CD14-positive monocyte (primary cell): Measurements from ENCODE around the gene SLC6A15. TPM values are rescaled to one million over a fixed set of nuclear protein-coding genes. Genes with fewer than 3 reads are reported as not detected.

ENCODE experiments used
- DNase-seq, 3 donors: peaks; one replicate each; pipeline ENCODE4 v3.0.0-alpha.2; 2011 to 2022
- H2AFZ ChIP-seq: 2 replicates; pipeline ENCODE4 v1.6.0; 2012; ENCODE audit warnings: mild to moderate bottlenecking, low read depth, low read length, inconsistent platforms; ENCODE audit not compliant: insufficient read depth, poor library complexity, severe bottlenecking
- H3K27ac ChIP-seq, 2 donors: 1 replicate in 1 of 2; 2 replicates in 1 of 2; pipeline ENCODE4 v1.5.1; 2012 to 2013; ENCODE audit warnings: low read length in 2 of 2, control low read depth in 1 of 2, inconsistent platforms in 1 of 2, low read depth in 1 of 2, mild to moderate bottlenecking in 1 of 2
- H3K27me3 ChIP-seq, 2 donors: one replicate each; pipeline versions ENCODE4 v1.6.0 to v1.6.1; 2011 to 2013; ENCODE audit warnings: low read length in 2 of 2; ENCODE audit not compliant: control insufficient read depth in 2 of 2, insufficient read depth in 2 of 2
- H3K36me3 ChIP-seq, 2 donors: replicated peaks in 1 of 2; 1 replicate in 1 of 2; 2 replicates in 1 of 2; pipeline versions ENCODE4 v1.5.1 to v1.6.1; 2012 to 2013; ENCODE audit warnings: low read length in 2 of 2, control low read depth in 1 of 2, inconsistent platforms in 1 of 2, mild to moderate bottlenecking in 1 of 2; ENCODE audit not compliant: insufficient read depth in 2 of 2, control insufficient read depth in 1 of 2
- H3K4me1 ChIP-seq, 2 donors: 1 replicate in 1 of 2; 2 replicates in 1 of 2; pipeline versions ENCODE4 v1.5.1 to v1.6.1; 2012 to 2013; ENCODE audit warnings: low read length in 2 of 2, control low read depth in 1 of 2, inconsistent platforms in 1 of 2, mild to moderate bottlenecking in 1 of 2, moderate library complexity in 1 of 2; ENCODE audit not compliant: insufficient read depth in 2 of 2, control insufficient read depth in 1 of 2
- H3K4me2 ChIP-seq: replicated peaks from 2 replicates; pipeline ENCODE3; 2012; ENCODE audit warnings: low read length, moderate library complexity, mild to moderate bottlenecking; ENCODE audit not compliant: poor library complexity, severe bottlenecking; ENCODE audit errors: extremely low read depth
- H3K4me3 ChIP-seq, 3 experiments: fragments of 200-600 bp in 1 of 3; sonication (generic) in 1 of 3; replicated peaks in 1 of 3; 1 replicate in 2 of 3; 2 replicates in 1 of 3; pipeline ENCODE4 v1.5.1; 2011 to 2013; ENCODE audit warnings: low read length in 3 of 3, mild to moderate bottlenecking in 3 of 3, control low read depth in 2 of 3, low read depth in 2 of 3, inconsistent platforms in 1 of 3, moderate library complexity in 1 of 3
- H3K79me2 ChIP-seq: 2 replicates; pipeline ENCODE4 v1.6.0; 2012; ENCODE audit warnings: mild to moderate bottlenecking, control low read depth, inconsistent platforms, low read length, moderate library complexity; ENCODE audit not compliant: insufficient read depth
- H3K9ac ChIP-seq: 2 replicates; pipeline ENCODE4 v1.6.0; 2017; ENCODE audit warnings: low read length, mild to moderate bottlenecking; ENCODE audit not compliant: insufficient read depth, poor library complexity, severe bottlenecking
- H3K9me3 ChIP-seq, 2 donors: replicated peaks in 1 of 2; 1 replicate in 1 of 2; 2 replicates in 1 of 2; pipeline versions ENCODE4 v1.5.1 to v1.6.1; 2012 to 2013; ENCODE audit warnings: low read length in 2 of 2, control low read depth in 1 of 2; ENCODE audit not compliant: control insufficient read depth in 1 of 2, insufficient read depth in 1 of 2
- H4K20me1 ChIP-seq: 2 replicates; pipeline ENCODE4 v1.6.0; 2012; ENCODE audit warnings: mild to moderate bottlenecking, low read length, control low read depth, moderate library complexity; ENCODE audit not compliant: insufficient read depth
- H3K27ac Mint-ChIP-seq, 7 donors: one replicate each; pipeline ENCODE4 v1.8.0; 2020; ENCODE audit warnings: mild to moderate bottlenecking in 7 of 7, mixed read lengths in 7 of 7, moderate library complexity in 6 of 7, inconsistent platforms in 2 of 7
- H3K27me3 Mint-ChIP-seq, 3 donors: one replicate each; pipeline ENCODE4 v1.8.0; 2021 to 2022; ENCODE audit warnings: low read depth in 3 of 3, mild to moderate bottlenecking in 3 of 3, mixed read lengths in 3 of 3, moderate library complexity in 3 of 3, inconsistent platforms in 1 of 3
- H3K36me3 Mint-ChIP-seq, 2 donors: one replicate each; pipeline ENCODE4 v1.8.0; 2020; ENCODE audit warnings: mixed read lengths in 2 of 2, inconsistent platforms in 1 of 2, mild to moderate bottlenecking in 1 of 2
- H3K4me1 Mint-ChIP-seq: one replicate; pipeline ENCODE4 v1.8.0; 2020; ENCODE audit warnings: mild to moderate bottlenecking, mixed read lengths
- H3K4me3 Mint-ChIP-seq, 2 donors: one replicate each; pipeline ENCODE4 v1.8.0; 2020; ENCODE audit warnings: mild to moderate bottlenecking in 2 of 2, mixed read lengths in 2 of 2, moderate library complexity in 1 of 2
- H3K9me3 Mint-ChIP-seq, 7 donors: one replicate each; pipeline ENCODE4 v1.8.0; 2020 to 2022; ENCODE audit warnings: mixed read lengths in 7 of 7, mild to moderate bottlenecking in 6 of 7, moderate library complexity in 6 of 7, inconsistent platforms in 2 of 7
- CTCF ChIP-seq: fragments of 200-600 bp; IDR thresholded peaks from one replicate; pipeline ENCODE4 v1.8.0; 2022; ENCODE audit warnings: antibody characterized with exemption, mild to moderate bottlenecking
- WGBS: methylation state at CpG from one replicate; pipeline ENCODE4 v1.1.5; 2013; ENCODE audit warnings: missing lambda C conversion rate; ENCODE audit not compliant: insufficient coverage; 5-methylcytosine and 5-hydroxymethylcytosine counted together
- intact Hi-C, 2 donors: fragments of 100-400 bp; cut with micrococcal nuclease; formaldehyde crosslinking; loops; one replicate each; pipeline versions ENCODE4 v1.15.0 to v1.15.1; 2023
- polyA plus RNA-seq, 3 donors: library from polyadenylated mRNA; depleted of rRNA in 1 of 3; unstranded in 2 of 3; stranded (reverse) in 1 of 3; fragments of 300-500 nt in 2 of 3; fragments of >200 nt in 1 of 3; fragmentation: Illumina TruSeq in 2 of 3; gene quantifications; 1 replicate in 2 of 3; 2 replicates in 1 of 3; pipeline ENCODE4 v1.2.3, GENCODE V29; 2012 to 2021

SLC6A15 gene
- polyA plus RNA-seq, 3 donors, result not detected

GRCh38 chr12:84826925-84827324 is 85.7 kb downstream of the SLC6A15 start:
- Histone ChIP-seq H3K9me3 (no peaks in the 10 kb centered on the region), H3K4me1 (no peaks in the 10 kb centered on the region), H2AFZ (no peak overlapping the region), H3K79me2 (no peaks in the 10 kb centered on the region), H3K36me3 (no peaks in the 10 kb centered on the region), H3K9ac (no peak overlapping the region), H3K27me3 (no peaks in the 10 kb centered on the region), H3K4me2 (no peak overlapping the region), H3K27ac (no peak overlapping the region), H3K4me3 (no peak overlapping the region), H4K20me1 (no peaks in the 10 kb centered on the region)
- Mint-ChIP-seq H3K36me3 (no peaks in the 10 kb centered on the region), H3K4me3 (no peak overlapping the region), H3K4me1 (no peaks in the 10 kb centered on the region), H3K27me3 (peaks cover 0 to 2% (median 1%) of the 10 kb centered on the region in 3 donors), H3K9me3 (peaks cover 0 to 2% (median 0%) of the 10 kb centered on the region in 7 donors), H3K27ac (no peak overlapping the region)
- DNase-seq, result no peak
- no peak for TF ChIP-seq CTCF
- WGBS, result no CpG with 5 or more reads among the region's 1 CpG
- intact Hi-C loops, result no loop called here

- no peak for TF ChIP-seq CTCF
- H3K27me3 ChIP-seq, result no peaks in the 10 kb centered on the region
- peaks cover 0 to 2% (median 0%) of the 10 kb centered on the region in 7 donors for H3K9me3 Mint-ChIP-seq
- H3K27ac ChIP-seq, result no peak overlapping the region
- H3K4me1 Mint-ChIP-seq, result no peaks in the 10 kb centered on the region
- H3K36me3 Mint-ChIP-seq, result no peaks in the 10 kb centered on the region
- H3K4me2 ChIP-seq, result no peak overlapping the region
- 33% methylated on average over 1 of the region's 2 CpGs for WGBS
- no peak for DNase-seq
- H3K36me3 ChIP-seq, result no peaks in the 10 kb centered on the region
- no peak overlapping the region for H3K4me3 ChIP-seq
- H3K4me1 ChIP-seq, result no peaks in the 10 kb centered on the region
- no peak overlapping the region for H2AFZ ChIP-seq
- intact Hi-C loops, result no loop called here
- no peak overlapping the region for H3K27ac Mint-ChIP-seq
- no peak overlapping the region for H3K4me3 Mint-ChIP-seq
- no peak overlapping the region for H3K9ac ChIP-seq
- H3K9me3 ChIP-seq, result no peaks in the 10 kb centered on the region
- H3K27me3 Mint-ChIP-seq, result peaks cover 0 to 2% (median 1%) of the 10 kb centered on the region in 3 donors
- H4K20me1 ChIP-seq, result no peaks in the 10 kb centered on the region
- H3K79me2 ChIP-seq, result no peaks in the 10 kb centered on the region
Observed at GRCh38 chr12:84825149-84825548, 87.5 kb downstream of the SLC6A15 start.
